Adrenal gland (tissue), 5 donors: ENCODE measurements around the gene CHMP2A.

Experiments
- CTCF ChIP-seq, 6 experiments: fragments of 450-650 bp in 4 of 6; fragments of 200-600 bp in 2 of 6; sonication (generic) in 1 of 6; IDR thresholded peaks; 1 replicate in 5 of 6; 2 replicates in 1 of 6; pipeline versions ENCODE4 v1.5.1 to v1.8.0; 2016 to 2021; ENCODE audit warnings: antibody characterized with exemption in 6 of 6, mild to moderate bottlenecking in 2 of 6, moderate library complexity in 1 of 6
- POLR2A ChIP-seq, 2 donors: fragments of 450-650 bp; IDR thresholded peaks; one replicate each; pipeline ENCODE4 v1.6.1; 2017; ENCODE audit warnings: antibody characterized with exemption in 2 of 2, mild to moderate bottlenecking in 2 of 2, moderate library complexity in 1 of 2
- donor health status: DM: no; HTN: no; CAD: no.

GRCh38 chr19:58585442-58586132, 30.7 kb upstream of the CHMP2A start:
- TF ChIP-seq CTCF (IDR thresholded peaks at IDR 0.05) = no peak
- no peak for TF ChIP-seq POLR2A (IDR thresholded peaks at IDR 0.05)
